ENCODE data around the gene TMEM9.

The TMEM9 gene

DNA sequence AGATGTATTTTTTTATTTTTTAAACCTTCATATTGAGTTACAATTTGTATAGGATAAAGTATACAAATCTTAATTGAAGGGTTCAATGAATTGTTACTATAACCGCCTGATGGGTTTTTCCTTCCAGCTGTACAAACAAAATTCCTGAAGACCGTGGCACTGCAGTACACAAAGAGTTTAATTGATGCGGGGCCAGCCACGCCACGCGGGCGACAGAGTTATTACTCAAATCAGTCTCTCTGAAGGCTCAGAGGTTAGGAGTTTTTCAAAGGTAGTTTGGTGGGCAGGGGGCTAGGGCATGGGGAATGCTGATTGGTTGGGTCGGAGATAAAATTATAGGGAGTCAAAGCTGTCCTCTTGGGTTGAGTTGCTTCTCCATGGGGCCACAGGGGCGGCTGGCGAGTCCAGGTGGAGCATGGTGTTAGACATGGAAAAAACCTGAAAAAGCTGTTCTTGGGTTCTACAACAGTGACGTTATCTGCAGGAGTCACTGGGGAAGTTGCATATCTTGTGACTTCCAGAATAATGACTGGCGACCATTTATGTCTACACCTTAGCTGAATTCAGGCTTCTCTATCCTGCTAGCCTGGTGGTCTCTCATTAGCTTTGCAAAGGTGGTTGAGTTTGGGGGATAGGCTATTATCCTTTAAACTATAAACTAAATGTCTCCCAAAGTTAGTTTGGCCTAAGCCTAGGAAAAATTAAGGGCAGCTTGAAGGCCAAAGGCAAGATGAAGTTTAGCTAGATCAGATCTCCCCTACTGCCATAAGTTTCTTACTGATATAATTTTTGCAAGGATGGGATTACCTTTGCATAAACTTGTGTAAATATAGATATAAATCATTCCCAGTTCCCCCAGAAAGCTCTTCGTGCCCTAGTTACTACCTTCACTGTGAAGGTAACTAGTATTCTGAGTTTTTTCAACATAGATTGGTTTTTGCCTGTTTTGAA is 13.0 kb upstream of the TMEM9 start:
- TF ChIP-seq GATA3 (IDR thresholded peaks at IDR 0.05; ENCODE audit: low read depth, low read length) (no peak), GATA2 (IDR thresholded peaks at IDR 0.05; ENCODE audit: low read depth, low read length) (no peak)

DNA sequence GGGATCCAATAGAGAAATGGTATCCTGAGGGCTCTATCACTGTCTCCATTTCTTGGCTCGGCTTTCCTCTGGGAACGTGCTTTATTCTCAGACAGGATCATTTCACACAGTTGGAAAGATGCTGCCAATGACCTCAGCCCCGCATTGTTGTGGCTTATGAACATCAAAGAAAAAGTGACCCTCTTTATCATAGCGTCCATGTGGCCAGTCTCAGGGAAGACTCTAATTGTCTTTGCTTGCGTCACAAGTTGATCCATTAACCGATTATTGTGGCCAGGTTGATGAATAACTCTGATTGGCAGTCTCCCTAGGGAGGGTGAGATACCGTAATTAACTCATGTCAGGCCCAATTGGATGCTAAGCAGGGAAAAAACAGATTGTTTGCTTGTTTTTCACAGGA is 10.4 kb upstream of the TMEM9 start:
- peak; percentile 60; the same call in 1 of the 2 replicates for TF ChIP-seq GATA3 (IDR thresholded peaks at IDR 0.05; ENCODE audit: low read depth, low read length)
- peak; percentile 70 for TF ChIP-seq GATA2 (IDR thresholded peaks at IDR 0.05; ENCODE audit: low read depth, low read length)

DNA sequence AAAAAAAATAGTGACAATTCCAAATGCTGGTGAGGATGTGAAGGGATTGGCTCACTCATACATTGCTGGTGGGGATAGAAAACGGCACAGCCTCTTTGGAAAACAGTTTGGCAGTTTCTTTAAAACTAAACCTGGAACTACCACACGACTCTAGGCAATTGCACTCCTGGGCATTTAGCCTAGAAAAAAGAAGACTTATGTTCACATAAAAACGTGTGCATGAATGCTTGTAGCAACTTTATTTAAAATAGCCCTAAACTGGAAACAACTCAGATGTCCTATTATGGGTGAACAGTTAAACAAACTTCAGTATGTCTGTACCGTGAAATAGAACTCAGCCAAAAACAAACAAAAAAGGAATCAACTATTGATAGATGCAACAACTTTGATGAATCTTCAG is 9.4 kb upstream of the TMEM9 start:
- TF ChIP-seq GATA2 (IDR thresholded peaks at IDR 0.05; ENCODE audit: low read depth, low read length) = no peak
- TF ChIP-seq GATA3 (IDR thresholded peaks at IDR 0.05; ENCODE audit: low read depth, low read length) = no peak

DNA sequence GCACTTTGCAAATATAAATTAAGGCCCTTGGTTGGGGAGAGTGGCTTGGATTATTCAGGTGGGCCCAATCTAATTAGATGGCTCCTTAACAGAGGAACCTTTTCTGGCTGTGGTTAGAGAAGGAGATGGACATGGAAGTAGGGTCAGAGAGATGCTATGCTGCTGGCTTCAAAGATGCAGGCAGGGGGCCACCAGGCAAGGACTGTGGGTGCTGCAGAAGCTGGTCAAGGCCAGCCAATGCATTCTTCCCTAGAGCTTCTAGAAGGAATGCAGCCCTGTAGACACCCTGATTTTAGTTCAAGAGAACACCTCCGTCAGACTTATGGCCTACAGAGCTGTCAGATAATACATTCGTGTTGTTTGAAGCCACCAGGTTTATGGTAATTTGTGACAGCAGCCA is 3.7 kb upstream of the TMEM9 start:
- TF ChIP-seq GATA2 (IDR thresholded peaks at IDR 0.05; ENCODE audit: low read depth, low read length) (no peak), GATA3 (IDR thresholded peaks at IDR 0.05; ENCODE audit: low read depth, low read length) (no peak)

DNA sequence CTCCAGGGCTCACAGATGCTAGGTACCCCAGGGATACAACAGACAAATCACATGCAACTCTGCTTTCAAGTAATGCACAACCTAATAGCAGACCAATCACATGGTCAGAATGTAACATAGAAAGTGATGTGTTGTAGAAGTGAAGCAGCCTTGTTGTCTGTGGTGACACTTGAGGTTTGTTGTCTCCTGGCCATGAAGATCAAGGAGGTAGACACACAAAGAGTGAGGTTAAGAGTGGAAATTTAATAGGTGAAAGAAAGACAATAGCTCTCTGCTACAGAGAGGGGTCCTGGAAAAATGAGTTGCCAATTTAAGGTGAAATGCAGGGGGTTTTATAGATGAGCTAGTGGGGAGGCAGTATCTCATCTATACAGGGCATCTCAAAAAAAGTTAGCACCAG is 2.5 kb upstream of the TMEM9 start:
- no peak for TF ChIP-seq GATA2 (IDR thresholded peaks at IDR 0.05; ENCODE audit: low read depth, low read length)
- TF ChIP-seq GATA3 (IDR thresholded peaks at IDR 0.05; ENCODE audit: low read depth, low read length) = no peak

DNA sequence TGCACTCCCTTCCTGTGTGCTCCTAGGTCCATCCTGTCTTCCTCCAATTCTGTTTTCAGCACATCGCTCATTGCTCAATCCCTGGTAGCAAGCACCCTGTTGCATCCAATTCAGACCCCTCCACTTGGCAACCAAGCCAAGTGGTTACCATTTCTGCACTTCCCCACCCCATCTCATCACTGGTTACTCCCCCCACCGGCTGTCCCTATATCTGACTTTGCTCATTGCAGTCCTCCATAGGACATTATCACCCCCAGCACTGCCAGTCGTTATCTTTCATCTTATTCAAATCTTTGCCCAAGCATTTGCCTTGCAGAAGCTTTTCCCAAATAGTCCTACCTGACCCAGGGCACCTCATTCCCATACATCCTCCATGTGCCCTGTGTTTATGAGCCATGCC is 2.1 kb upstream of the TMEM9 start:
- TF ChIP-seq GATA2 (IDR thresholded peaks at IDR 0.05; ENCODE audit: low read depth, low read length) (no peak), GATA3 (IDR thresholded peaks at IDR 0.05; ENCODE audit: low read depth, low read length) (no peak)

DNA sequence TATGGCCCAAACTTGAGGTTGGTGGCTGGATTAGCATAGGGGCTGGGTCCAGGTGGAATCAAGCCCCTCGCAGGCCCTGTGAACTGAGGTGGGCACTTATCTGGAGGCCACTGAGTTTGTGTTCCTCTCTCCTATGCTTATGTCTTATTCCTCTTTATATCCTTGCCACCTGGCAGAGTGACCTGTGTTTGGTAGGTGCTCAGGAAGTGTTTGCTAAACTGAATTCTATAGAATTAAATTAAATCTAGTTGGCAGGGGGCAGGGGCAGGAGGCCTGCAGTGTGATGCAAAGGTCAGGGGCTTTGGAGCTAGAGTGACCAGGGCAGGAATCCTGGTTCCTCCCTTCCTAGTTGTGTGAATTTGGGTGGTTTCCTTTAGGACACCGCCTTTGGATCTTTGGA is 1.1 kb upstream of the TMEM9 start:
- no peak for TF ChIP-seq GATA3 (IDR thresholded peaks at IDR 0.05; ENCODE audit: low read depth, low read length)
- no peak for TF ChIP-seq GATA2 (IDR thresholded peaks at IDR 0.05; ENCODE audit: low read depth, low read length)

DNA sequence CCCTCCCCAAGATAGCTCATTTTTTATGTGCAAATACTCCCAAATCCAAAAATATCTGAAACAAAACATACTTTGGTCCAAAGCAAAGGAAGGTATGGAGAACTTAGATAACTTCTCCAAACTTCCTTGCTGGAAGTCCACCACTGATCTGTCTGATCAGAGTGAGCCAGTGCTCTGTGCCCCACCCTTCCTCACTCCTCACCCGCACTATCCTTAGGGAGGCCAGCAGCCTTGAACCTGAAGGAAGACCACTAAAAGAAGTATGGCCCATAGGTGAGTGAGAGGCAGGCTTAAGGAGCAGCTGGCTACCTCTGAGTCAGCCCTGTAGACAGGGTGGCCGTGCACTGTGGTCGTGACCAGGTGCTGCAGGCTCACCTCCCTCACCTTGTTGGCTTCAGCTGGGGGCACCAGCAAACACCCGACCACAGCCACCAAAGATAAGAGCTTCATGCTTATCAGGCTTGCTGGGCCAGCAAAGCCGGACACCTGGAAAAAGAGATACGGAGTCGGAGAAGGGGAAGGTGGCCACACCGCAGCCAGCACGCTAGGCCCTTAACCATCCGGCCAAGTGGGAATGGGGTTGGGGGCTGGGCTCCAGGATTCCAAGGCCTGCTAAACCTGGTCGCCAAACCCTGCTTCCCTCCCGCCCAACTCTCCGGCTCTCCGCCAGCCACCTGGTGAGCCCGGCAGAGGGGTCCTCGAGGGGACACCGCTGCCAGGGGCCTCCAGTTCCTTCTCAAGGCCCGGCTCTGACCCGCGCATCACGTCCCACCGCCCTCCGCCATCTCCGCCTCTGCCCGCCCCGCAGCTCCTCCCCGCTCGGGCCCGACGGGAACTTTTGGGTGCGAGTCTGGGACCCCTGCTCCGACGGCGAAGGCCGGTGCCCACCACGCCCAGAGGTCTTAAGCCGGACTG is 543 bp downstream of the TMEM9 start:
- TF ChIP-seq GATA3 (IDR thresholded peaks at IDR 0.05; ENCODE audit: low read depth, low read length) = no peak
- no peak for TF ChIP-seq GATA2 (IDR thresholded peaks at IDR 0.05; ENCODE audit: low read depth, low read length)

DNA sequence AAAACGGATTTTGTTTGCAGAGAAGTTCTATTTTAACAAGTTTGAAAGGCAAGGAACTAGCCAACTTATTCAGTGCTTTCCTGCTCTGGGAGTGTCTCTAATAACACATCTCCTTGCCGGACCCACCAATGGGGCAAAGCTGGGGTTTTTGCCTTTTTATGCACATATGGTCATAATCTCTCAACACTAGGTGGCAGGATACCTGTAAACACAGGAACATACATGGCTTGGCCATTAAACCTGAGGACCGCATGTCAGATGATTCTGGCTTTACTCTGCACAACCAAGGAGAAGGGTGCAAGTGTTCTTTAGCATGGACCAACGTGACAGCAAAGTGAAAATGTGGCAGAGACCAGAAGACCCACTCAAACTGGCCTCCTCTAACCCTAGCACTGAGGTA is 4.9 kb downstream of the TMEM9 start:
- TF ChIP-seq GATA3 (IDR thresholded peaks at IDR 0.05; ENCODE audit: low read depth, low read length) (no peak), GATA2 (IDR thresholded peaks at IDR 0.05; ENCODE audit: low read depth, low read length) (no peak)

DNA sequence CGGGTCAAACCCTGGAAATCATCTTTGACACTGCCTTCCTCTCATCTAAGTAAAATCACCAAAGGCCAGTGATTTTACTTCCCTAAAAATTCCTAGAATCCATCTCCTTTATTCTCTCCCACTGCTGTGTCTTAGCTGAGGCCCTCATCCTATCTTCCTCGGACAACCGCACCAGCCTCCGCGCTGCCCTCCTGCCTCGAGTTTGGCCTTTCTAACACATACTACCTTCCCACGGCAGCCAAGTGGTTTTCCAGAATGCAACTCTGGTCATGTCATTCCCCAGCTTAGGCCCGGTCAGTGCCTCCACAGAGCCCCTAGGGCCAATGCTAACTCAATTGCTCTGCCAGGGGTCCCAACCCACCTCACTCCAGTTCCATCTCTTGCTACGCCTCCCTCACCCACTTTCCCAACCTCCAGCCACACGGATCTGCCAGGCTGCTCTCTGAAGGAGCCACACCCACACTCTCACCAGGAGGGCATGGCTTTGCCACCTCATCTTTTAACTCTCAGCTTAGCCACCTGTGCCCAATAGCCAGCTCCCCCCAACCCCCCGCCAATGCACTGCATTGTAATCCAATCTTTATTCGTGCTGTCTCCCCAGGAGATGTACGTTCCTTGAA is 6.8 kb downstream of the TMEM9 start:
- TF ChIP-seq GATA2 (IDR thresholded peaks at IDR 0.05; ENCODE audit: low read depth, low read length) (no peak), GATA3 (IDR thresholded peaks at IDR 0.05; ENCODE audit: low read depth, low read length) (no peak)

DNA sequence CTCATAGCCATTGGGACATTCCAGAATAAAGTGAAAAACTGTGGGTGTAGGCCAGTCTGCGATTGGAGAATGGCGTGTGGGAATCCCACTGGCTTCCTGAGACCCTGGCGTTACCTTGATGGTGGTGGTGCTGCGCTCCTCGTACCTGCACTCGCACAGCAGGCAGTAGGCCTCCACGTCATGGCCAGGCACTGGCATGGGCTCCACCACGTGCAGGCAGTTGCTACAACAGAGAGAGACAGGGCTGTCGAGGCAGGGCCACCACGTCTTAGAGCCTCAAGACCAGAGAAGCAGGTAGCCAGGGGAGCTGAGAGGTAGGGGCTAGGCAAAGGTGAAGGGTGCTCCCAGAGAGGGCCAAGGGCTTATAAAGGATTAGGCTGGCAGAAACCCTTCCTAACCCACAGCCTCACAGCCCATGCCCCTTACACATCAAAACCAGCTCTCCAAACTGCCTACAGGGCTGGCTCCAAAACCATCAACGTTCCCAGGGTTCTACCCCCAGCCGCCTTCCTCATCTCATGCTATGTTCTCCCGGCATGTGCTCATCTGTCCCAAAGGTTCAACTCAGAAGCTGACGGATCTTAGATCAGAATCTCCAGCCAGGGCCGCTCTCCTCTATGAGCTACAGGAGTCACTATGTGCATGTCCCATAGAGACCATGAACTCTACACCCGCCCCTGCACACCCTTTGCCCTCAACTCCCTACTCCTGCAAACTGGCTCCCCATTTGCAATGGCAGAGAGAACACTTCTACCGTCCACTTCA is 7.5 kb downstream of the TMEM9 start:
- TF ChIP-seq GATA2 (IDR thresholded peaks at IDR 0.05; ENCODE audit: low read depth, low read length) (no peak), GATA3 (IDR thresholded peaks at IDR 0.05; ENCODE audit: low read depth, low read length) (no peak)

DNA sequence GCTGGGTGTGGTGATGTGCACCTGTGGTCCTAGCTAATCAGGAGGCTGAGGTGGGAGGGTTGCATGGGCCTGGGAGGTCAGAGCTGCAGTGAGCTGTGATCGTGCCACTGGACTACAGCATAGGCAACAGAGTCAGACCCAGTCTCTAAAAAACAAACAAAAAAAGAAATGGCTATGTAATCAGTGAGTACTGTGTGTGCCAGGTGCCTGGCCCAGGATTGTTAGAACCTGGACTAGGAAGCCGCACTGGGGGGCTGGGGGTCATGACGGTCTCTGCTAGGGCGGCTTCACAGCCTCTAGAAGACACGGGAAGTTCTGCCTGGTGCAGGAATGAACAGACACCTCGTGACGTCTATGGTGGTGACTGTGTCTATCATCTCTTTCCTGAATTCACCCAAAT is 8.5 kb downstream of the TMEM9 start:
- no peak for TF ChIP-seq GATA2 (IDR thresholded peaks at IDR 0.05; ENCODE audit: low read depth, low read length)
- TF ChIP-seq GATA3 (IDR thresholded peaks at IDR 0.05; ENCODE audit: low read depth, low read length) = no peak

DNA sequence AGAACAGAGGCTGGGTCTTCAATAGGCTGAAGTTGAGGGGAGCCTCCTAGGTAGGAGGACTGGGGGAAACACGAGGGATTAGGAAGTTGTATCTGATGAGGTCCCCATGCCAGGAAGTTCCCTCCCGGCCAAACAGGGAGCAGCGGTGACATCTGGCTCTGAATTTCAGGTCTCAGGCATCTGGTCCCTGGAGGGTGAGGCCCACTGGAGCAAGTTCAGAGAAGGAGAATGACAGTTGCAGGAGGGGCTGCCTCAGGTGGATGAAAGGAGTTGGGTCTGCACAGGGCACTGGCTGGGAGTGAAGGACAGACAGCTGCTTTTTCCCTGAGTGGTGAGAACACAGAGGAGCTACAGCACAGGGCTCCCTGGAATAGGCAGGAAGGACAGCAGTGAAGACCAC is 9.1 kb downstream of the TMEM9 start:
- no peak for TF ChIP-seq GATA2 (IDR thresholded peaks at IDR 0.05; ENCODE audit: low read depth, low read length)
- no peak for TF ChIP-seq GATA3 (IDR thresholded peaks at IDR 0.05; ENCODE audit: low read depth, low read length)
